GM12878 (cell line): ENCODE measurements around the gene HAND2. TPM values are rescaled to one million over a fixed set of nuclear protein-coding genes. Genes with fewer than 3 reads are reported as not detected.

Source experiments
- ATAC-seq: fragments of 200-7000 bp; cut with Tn5 transposase; 3 replicates; pipeline ENCODE4 v1.9.1; 2020; ENCODE audit warnings: mild to moderate bottlenecking, moderate library complexity
- BruUV-seq: library from RNA; stranded (reverse); fragments of 400-500 nt; replicated peaks from 2 replicates; lab custom pipeline; 2021; lab: Mats Ljungman, UMichigan
- CTCF ChIA-PET: fragments of 300-600 bp; sonication (Branson Sonifier 250); formaldehyde crosslinking; extraction: SDS; loops from one replicate; lab custom pipeline; 2021; ENCODE audit warnings: inconsistent platforms; lab: Yijun Ruan, JAX
- POLR2A ChIA-PET: fragments of 350-600 bp; formaldehyde crosslinking; extraction: SDS; loops from one replicate; lab custom pipeline; 2021; ENCODE audit warnings: inconsistent platforms; lab: Charles Lee
- RAD21 ChIA-PET: fragments of 300-600 bp; sonication (Branson Sonifier 250); formaldehyde crosslinking; loops from one replicate; lab custom pipeline; 2023; ENCODE audit warnings: antibody characterized with exemption; ENCODE audit not compliant: unreplicated experiment; lab: Charles Lee
- SMC1A ChIA-PET: fragments of 300-600 bp; sonication (Branson Sonifier 250); formaldehyde crosslinking; loops from one replicate; lab custom pipeline; 2023; ENCODE audit not compliant: unreplicated experiment, uncharacterized antibody; lab: Charles Lee
- DNase-seq: peaks from one replicate; pipeline ENCODE4 v3.0.0-alpha.2; 2011; ENCODE audit warnings: low read depth, low spot score
- FAIRE-seq: peaks from 3 replicates; lab custom pipeline; 2011; peaks lifted over from hg19 to GRCh38; lab: Jason Lieb, UNC
- H2AFZ ChIP-seq: 2 replicates; pipeline ENCODE4 v1.6.0; 2011; ENCODE audit warnings: low read depth, low read length, control low read depth; ENCODE audit not compliant: control insufficient read depth
- H3K27ac ChIP-seq: 2 replicates; pipeline ENCODE4 v1.5.1; 2011; ENCODE audit warnings: control low read depth; ENCODE audit not compliant: control insufficient read depth, insufficient read depth
- H3K27me3 ChIP-seq, 2 experiments: replicated peaks in 1 of 2; 2 replicates each; pipeline versions ENCODE4 v1.6.0 to v1.6.1; 2011; ENCODE audit warnings: low read length in 1 of 2; ENCODE audit not compliant: control insufficient read depth in 2 of 2, insufficient read depth in 2 of 2
- H3K36me3 ChIP-seq, 2 experiments: 2 replicates each; pipeline ENCODE4 v1.5.1; 2011; ENCODE audit warnings: low read length in 1 of 2; ENCODE audit not compliant: control insufficient read depth in 2 of 2, insufficient read depth in 2 of 2
- H3K4me1 ChIP-seq: 2 replicates; pipeline ENCODE4 v1.6.1; 2011; ENCODE audit warnings: mild to moderate bottlenecking, low read length, moderate library complexity, mixed read lengths; ENCODE audit not compliant: control insufficient read depth, insufficient read depth
- H3K4me2 ChIP-seq: 2 replicates; pipeline ENCODE4 v1.6.0; 2011; ENCODE audit warnings: control low read depth; ENCODE audit not compliant: control insufficient read depth, insufficient read depth
- H3K4me3 ChIP-seq: fragments of 200-600 bp; sonication (generic); 2 replicates; pipeline ENCODE4 v1.5.1; 2016
- H3K79me2 ChIP-seq: 2 replicates; pipeline ENCODE4 v1.6.0; 2011; ENCODE audit warnings: low read length; ENCODE audit not compliant: control insufficient read depth, insufficient read depth
- H3K9ac ChIP-seq: 2 replicates; pipeline ENCODE4 v1.8.0; 2011; ENCODE audit warnings: low read length, control low read depth, mixed read lengths; ENCODE audit not compliant: control insufficient read depth, insufficient read depth
- H3K9me3 ChIP-seq: replicated peaks from 3 replicates; pipeline ENCODE4 v1.5.1; 2011; ENCODE audit warnings: mild to moderate bottlenecking, low read length; ENCODE audit not compliant: control insufficient read depth, insufficient read depth
- H4K20me1 ChIP-seq: 2 replicates; pipeline ENCODE4 v1.6.0; 2011; ENCODE audit not compliant: control insufficient read depth, insufficient read depth
- CHD2 ChIP-seq: IDR thresholded peaks from 2 replicates; pipeline ENCODE4 v1.6.1; 2011; ENCODE audit warnings: low read depth, low read length, improper control_type of control experiment, borderline replicate concordance
- E2F4 ChIP-seq: IDR thresholded peaks from 2 replicates; pipeline ENCODE4 v1.6.1; 2012; ENCODE audit warnings: low read depth, low read length, improper control_type of control experiment
- EED ChIP-seq: sonication (generic); IDR thresholded peaks from 2 replicates; pipeline ENCODE4 v1.6.1; 2016; ENCODE audit warnings: antibody characterized with exemption, low read depth
- EGR1 ChIP-seq, 2 experiments: IDR thresholded peaks; 1 replicate in 1 of 2; 2 replicates in 1 of 2; pipeline ENCODE4 v1.6.1; 2011 to 2012; ENCODE audit warnings: low read depth in 2 of 2, low read length in 2 of 2, borderline replicate concordance in 1 of 2, mild to moderate bottlenecking in 1 of 2, moderate library complexity in 1 of 2
- ELK1 ChIP-seq: IDR thresholded peaks from 2 replicates; pipeline ENCODE4 v1.6.1; 2012; ENCODE audit warnings: low read depth, low read length, improper control_type of control experiment
- FOS ChIP-seq: IDR thresholded peaks from 3 replicates; pipeline ENCODE4 v1.6.1; 2011; ENCODE audit warnings: borderline replicate concordance; ENCODE audit not compliant: insufficient read length; ENCODE audit errors: extremely low read depth
- HDAC6 ChIP-seq: fragments of 200-600 bp; sonication (generic); IDR thresholded peaks from one replicate; pipeline ENCODE4 v1.8.0; 2017; ENCODE audit warnings: antibody characterized with exemption; ENCODE audit not compliant: unreplicated experiment
- MAX ChIP-seq: IDR thresholded peaks from 2 replicates; pipeline ENCODE4 v1.6.1; 2012; ENCODE audit warnings: low read depth, low read length, improper control_type of control experiment
- MYB ChIP-seq: fragments of 150-350 bp; IDR thresholded peaks from 2 replicates; pipeline ENCODE4 v1.6.1; 2014; ENCODE audit warnings: mild to moderate bottlenecking, low read depth, low read length, borderline replicate concordance
- NR2C1 ChIP-seq: fragments of 450-650 bp; IDR thresholded peaks from 2 replicates; pipeline ENCODE4 v1.6.1; 2017; ENCODE audit warnings: antibody characterized with exemption, mild to moderate bottlenecking, moderate library complexity
- NR2C2 ChIP-seq: IDR thresholded peaks from 2 replicates; pipeline ENCODE4 v1.6.1; 2011; ENCODE audit warnings: borderline replicate concordance, low read depth; ENCODE audit not compliant: control insufficient read depth, insufficient read length
- RAD51 ChIP-seq: fragments of 450-650 bp; IDR thresholded peaks from 2 replicates; pipeline ENCODE4 v1.6.1; 2016; ENCODE audit warnings: moderate library complexity, mild to moderate bottlenecking, inconsistent platforms
- SMARCA5 ChIP-seq: fragments of 450-650 bp; IDR thresholded peaks from 2 replicates; pipeline ENCODE4 v1.6.1; 2017; ENCODE audit warnings: mild to moderate bottlenecking
- SP1 ChIP-seq: IDR thresholded peaks from one replicate; pipeline ENCODE4 v1.6.1; 2011; ENCODE audit warnings: low read depth, low read length
- YY1 ChIP-seq: IDR thresholded peaks from 2 replicates; pipeline ENCODE4 v1.6.1; 2011; ENCODE audit warnings: low read depth, mild to moderate bottlenecking, low read length
- ZBTB40 ChIP-seq: fragments of 450-650 bp; IDR thresholded peaks from 2 replicates; pipeline ENCODE4 v1.6.1; 2016; ENCODE audit warnings: mild to moderate bottlenecking, moderate library complexity, borderline replicate concordance
- ZSCAN29 ChIP-seq: fragments of 450-650 bp; IDR thresholded peaks from 2 replicates; pipeline ENCODE4 v1.6.1; 2017; ENCODE audit warnings: mild to moderate bottlenecking, moderate library complexity
- WGBS: methylation state at CpG from one replicate; pipeline ENCODE4 v1.1.6; 2016; ENCODE audit warnings: low lambda C conversion rate; ENCODE audit not compliant: insufficient replicate concordance, insufficient coverage; ENCODE audit errors: missing lambda C conversion rate; 5-methylcytosine and 5-hydroxymethylcytosine counted together
- in situ Hi-C: fragments of 300-500 bp; cut with MboI; formaldehyde crosslinking; loops from 9 replicates; pipeline ENCODE4 v1.14.3; 2018; ENCODE audit warnings: mixed read lengths
- intact Hi-C: fragments of 100-400 bp; cut with micrococcal nuclease; formaldehyde crosslinking; loops from one replicate; pipeline ENCODE4 v1.14.2; 2022; ENCODE audit not compliant: unreplicated experiment
- polyA plus RNA-seq, 11 experiments: library from polyadenylated mRNA; depleted of rRNA in 4 of 11; unstranded in 6 of 11; stranded (reverse) in 5 of 11; fragments of >200 nt; fragmentation: Nextera tagmentation in 4 of 11; fragmentation: Illumina TruSeq in 1 of 11; extraction: Ambion mirVana in 4 of 11; extraction: Trizol in 1 of 11; gene quantifications; 1 replicate in 1 of 11; 2 replicates in 10 of 11; pipeline versions ENCODE4 v1.2.1 to v1.2.3, GENCODE V29; 2011 to 2016; ENCODE audit warnings: inconsistent platforms in 2 of 11, missing spikeins in 2 of 11, low read depth in 1 of 11
- total RNA-seq, 4 experiments: library from RNA; depleted of rRNA in 3 of 4; stranded (reverse); fragments of >200 nt in 3 of 4; fragmentation: Illumina TruSeq in 1 of 4; extraction: Trizol in 1 of 4; gene quantifications; 2 replicates each; pipeline versions ENCODE4 v1.2.1 to v1.2.3, GENCODE V29; 2013 to 2021

Gene HAND2
- total and polyA plus RNA-seq, 10 of the 15 experiments (the other 5 are each of a cell fraction or from before 2014, with no cell fraction given), result 0.09 TPM; not detected in 9

- TF ChIP-seq NR2C2, result no peak
- no peak for TF ChIP-seq HDAC6
- no peak for TF ChIP-seq E2F4
- no peak for TF ChIP-seq ELK1
- TF ChIP-seq ZBTB40, result no peak
- no peak for TF ChIP-seq NR2C1
- no peak for TF ChIP-seq YY1
- TF ChIP-seq EED, result no peak
- TF ChIP-seq ZSCAN29, result no peak
- no peak for TF ChIP-seq FOS
- no peak for TF ChIP-seq EGR1 (IDR thresholded peaks at IDR 0.05; ENCODE audit: borderline replicate concordance in 1 of 2, low read depth in 2 of 2, low read length in 2 of 2)
- no peak for TF ChIP-seq SP1
- no peak for TF ChIP-seq RAD51
- no peak for TF ChIP-seq CHD2
- no peak for TF ChIP-seq MYB
- TF ChIP-seq SMARCA5, result no peak
- TF ChIP-seq MAX, result no peak
- peaks cover 13 to 51% of the 10 kb centered on the region in 2 experiments for H3K27me3 ChIP-seq
- no peak overlapping the region for H3K9ac ChIP-seq
- no peak overlapping the region for H3K4me2 ChIP-seq
- no TSS peak for BruUV-seq
- H3K79me2 ChIP-seq, result no peaks in the 10 kb centered on the region
- ChIA-PET RAD21 (no interaction called here), CTCF (no interaction called here), POLR2A (no interaction called here), SMC1A (no interaction called here)
- H3K4me3 ChIP-seq, result no peak overlapping the region
- no peak overlapping the region for H3K27ac ChIP-seq
- no peak overlapping the region for H2AFZ ChIP-seq
- H4K20me1 ChIP-seq, result no peaks in the 10 kb centered on the region
- ATAC-seq, result no peak
- H3K4me1 ChIP-seq, result no peaks in the 10 kb centered on the region
- FAIRE-seq, result no peak
- H3K9me3 ChIP-seq, result no peaks in the 10 kb centered on the region; the same call in 2 of the 3 replicates
- no peaks in the 10 kb centered on the region for H3K36me3 ChIP-seq
- WGBS, result 15% methylated on average over 9 of the region's 9 CpGs
- intact Hi-C loops, result no loop called here
- in situ Hi-C loops, result no loop called here
- DNase-seq, result no peak
Measured at GRCh38 chr4:173535165-173535902, 5.3 kb upstream of the HAND2 start.
